ENCODE data around the gene PTPN2.

The PTPN2 gene

DNA sequence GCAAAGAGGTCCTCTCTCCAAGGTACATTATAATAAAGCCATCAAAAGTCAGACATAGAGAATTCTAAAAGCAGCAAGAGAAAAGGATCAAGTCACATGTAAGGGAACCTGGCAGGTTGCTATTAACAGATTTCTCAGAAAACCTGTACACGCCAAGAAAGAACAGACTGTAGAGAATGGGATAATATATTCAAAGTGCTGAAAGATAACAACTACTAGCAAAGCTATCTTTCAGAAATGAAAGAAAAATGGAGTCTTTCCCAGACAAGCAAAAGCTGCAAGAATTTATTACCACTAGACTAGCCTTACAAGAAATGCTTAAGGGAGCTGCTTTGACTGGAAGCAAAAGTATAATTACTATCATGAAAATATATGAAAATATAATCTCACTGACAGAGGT lies 81.5 kb downstream of the PTPN2 start:
- Histone ChIP-seq H2AFZ (ENCODE audit: low read depth, low read length) (no peak overlapping the region), H3K9me3 (ENCODE audit: insufficient read depth, low read length, severe bottlenecking) (no peaks in the 10 kb centered on the region), H4K20me1 (ENCODE audit: insufficient read depth, low read length) (no peaks in the 10 kb centered on the region), H3K4me3 (ENCODE audit: low read depth in 1 of 2, low read length in 2 of 2) (no peak overlapping the region), H3K36me3 (ENCODE audit: insufficient read depth, low read length) (peaks cover 67% of the 10 kb centered on the region), H3K9ac (ENCODE audit: low read depth, low read length) (no peak overlapping the region), H3K27ac (ENCODE audit: low read length) (0 out of 2 replicates have a peak overlapping the region, but pooled peaks have one; percentile 1), H3K4me2 (ENCODE audit: insufficient read depth, low read length) (no peak overlapping the region), H3K79me2 (ENCODE audit: insufficient read depth, low read length) (peaks cover 38% of the 10 kb centered on the region), H3K27me3 (ENCODE audit: insufficient read depth, low read length, poor library complexity) (no peaks in the 10 kb centered on the region), H3K4me1 (ENCODE audit: insufficient read depth, low read length) (no peaks in the 10 kb centered on the region)
- no peak for DNase-seq
- TF ChIP-seq, protein P1, sequence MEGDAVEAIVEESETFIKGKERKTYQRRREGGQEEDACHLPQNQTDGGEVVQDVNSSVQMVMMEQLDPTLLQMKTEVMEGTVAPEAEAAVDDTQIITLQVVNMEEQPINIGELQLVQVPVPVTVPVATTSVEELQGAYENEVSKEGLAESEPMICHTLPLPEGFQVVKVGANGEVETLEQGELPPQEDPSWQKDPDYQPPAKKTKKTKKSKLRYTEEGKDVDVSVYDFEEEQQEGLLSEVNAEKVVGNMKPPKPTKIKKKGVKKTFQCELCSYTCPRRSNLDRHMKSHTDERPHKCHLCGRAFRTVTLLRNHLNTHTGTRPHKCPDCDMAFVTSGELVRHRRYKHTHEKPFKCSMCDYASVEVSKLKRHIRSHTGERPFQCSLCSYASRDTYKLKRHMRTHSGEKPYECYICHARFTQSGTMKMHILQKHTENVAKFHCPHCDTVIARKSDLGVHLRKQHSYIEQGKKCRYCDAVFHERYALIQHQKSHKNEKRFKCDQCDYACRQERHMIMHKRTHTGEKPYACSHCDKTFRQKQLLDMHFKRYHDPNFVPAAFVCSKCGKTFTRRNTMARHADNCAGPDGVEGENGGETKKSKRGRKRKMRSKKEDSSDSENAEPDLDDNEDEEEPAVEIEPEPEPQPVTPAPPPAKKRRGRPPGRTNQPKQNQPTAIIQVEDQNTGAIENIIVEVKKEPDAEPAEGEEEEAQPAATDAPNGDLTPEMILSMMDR (IDR thresholded peaks at IDR 0.05; ENCODE audit: borderline replicate concordance, extremely low read depth, low read length, poor library complexity, severe bottlenecking), result no peak
- TF ChIP-seq EZH2 (IDR thresholded peaks at IDR 0.05; ENCODE audit: borderline replicate concordance, low read depth, low read length, severe bottlenecking), result no peak
- ATAC-seq (ENCODE audit: insufficient read depth, low read depth), result no peak

- no peak overlapping the region for H3K4me3 ChIP-seq (ENCODE audit: low read depth in 1 of 2, low read length in 2 of 2)
- TF ChIP-seq, protein P1 (IDR thresholded peaks at IDR 0.05; ENCODE audit: borderline replicate concordance, extremely low read depth, low read length, poor library complexity, severe bottlenecking), result no peak
- TF ChIP-seq EZH2 (IDR thresholded peaks at IDR 0.05; ENCODE audit: borderline replicate concordance, low read depth, low read length, severe bottlenecking), result no peak
- H3K79me2 ChIP-seq (ENCODE audit: insufficient read depth, low read length), result no peaks in the 10 kb centered on the region
- H2AFZ ChIP-seq (ENCODE audit: low read depth, low read length), result no peak overlapping the region
- no peaks in the 10 kb centered on the region for H3K4me1 ChIP-seq (ENCODE audit: insufficient read depth, low read length)
- peaks cover 72% of the 10 kb centered on the region for H3K36me3 ChIP-seq (ENCODE audit: insufficient read depth, low read length)
- H3K27ac ChIP-seq (ENCODE audit: low read length), result no peak overlapping the region
- H3K9ac ChIP-seq (ENCODE audit: low read depth, low read length), result no peak overlapping the region
- ATAC-seq (ENCODE audit: insufficient read depth, low read depth) (no peak), DNase-seq (no peak)
- H3K27me3 ChIP-seq (ENCODE audit: insufficient read depth, low read length, poor library complexity), result no peaks in the 10 kb centered on the region
- H4K20me1 ChIP-seq (ENCODE audit: insufficient read depth, low read length), result no peaks in the 10 kb centered on the region
- no peak overlapping the region for H3K4me2 ChIP-seq (ENCODE audit: insufficient read depth, low read length)
- H3K9me3 ChIP-seq (ENCODE audit: insufficient read depth, low read length, severe bottlenecking), result no peaks in the 10 kb centered on the region
Measured at GRCh38 chr18:12796448-12796847, 87.6 kb downstream of the PTPN2 start.

DNA sequence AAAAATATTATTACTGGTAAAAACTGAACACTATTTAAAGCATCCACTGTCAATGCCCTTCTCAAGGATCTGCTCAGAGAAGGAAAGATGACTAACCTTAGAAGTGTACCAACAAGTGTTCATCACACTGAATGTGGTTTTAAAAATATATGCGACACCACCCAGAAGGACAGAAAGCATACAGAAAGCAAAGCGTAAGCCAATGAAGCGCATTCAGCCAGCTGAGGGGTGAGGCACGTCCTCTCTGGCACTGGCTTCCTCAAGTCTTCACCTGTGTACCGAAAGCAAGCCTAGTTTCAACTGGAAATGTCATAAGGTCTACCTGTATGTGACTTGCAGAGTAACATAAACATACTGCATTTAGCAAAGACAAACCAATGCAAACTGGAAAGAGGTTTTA lies 92.4 kb downstream of the PTPN2 start:
- H3K4me3 ChIP-seq (ENCODE audit: low read depth in 1 of 2, low read length in 2 of 2), result no peak overlapping the region
- no peak overlapping the region for H3K4me2 ChIP-seq (ENCODE audit: insufficient read depth, low read length)
- H3K79me2 ChIP-seq (ENCODE audit: insufficient read depth, low read length), result no peaks in the 10 kb centered on the region
- DNase-seq (no peak), ATAC-seq (ENCODE audit: insufficient read depth, low read depth) (0 out of 3 replicates have a peak, but pooled peaks have one; percentile 17)
- H3K4me1 ChIP-seq (ENCODE audit: insufficient read depth, low read length), result no peaks in the 10 kb centered on the region
- TF ChIP-seq, protein P1 (IDR thresholded peaks at IDR 0.05; ENCODE audit: borderline replicate concordance, extremely low read depth, low read length, poor library complexity, severe bottlenecking), result no peak
- TF ChIP-seq EZH2 (IDR thresholded peaks at IDR 0.05; ENCODE audit: borderline replicate concordance, low read depth, low read length, severe bottlenecking), result no peak
- H3K27ac ChIP-seq (ENCODE audit: low read length), result no peak overlapping the region; the same call in 1 of the 2 replicates
- peaks cover 49% of the 10 kb centered on the region for H3K36me3 ChIP-seq (ENCODE audit: insufficient read depth, low read length)
- no peaks in the 10 kb centered on the region for H3K9me3 ChIP-seq (ENCODE audit: insufficient read depth, low read length, severe bottlenecking)
- H4K20me1 ChIP-seq (ENCODE audit: insufficient read depth, low read length), result no peaks in the 10 kb centered on the region
- H3K9ac ChIP-seq (ENCODE audit: low read depth, low read length), result no peak overlapping the region
- H2AFZ ChIP-seq (ENCODE audit: low read depth, low read length), result no peak overlapping the region
- H3K27me3 ChIP-seq (ENCODE audit: insufficient read depth, low read length, poor library complexity), result no peaks in the 10 kb centered on the region

- no peak overlapping the region for H2AFZ ChIP-seq (ENCODE audit: low read depth, low read length)
Measured at GRCh38 chr18:12786669-12787068, 97.4 kb downstream of the PTPN2 start.

More at GRCh38 chr18:12786669-12787068, 97.4 kb downstream of the PTPN2 start:
- no peaks in the 10 kb centered on the region for H3K27me3 ChIP-seq (ENCODE audit: insufficient read depth, low read length, poor library complexity)
- H3K4me3 ChIP-seq (ENCODE audit: low read depth in 1 of 2, low read length in 2 of 2), result no peak overlapping the region
- TF ChIP-seq EZH2 (IDR thresholded peaks at IDR 0.05; ENCODE audit: borderline replicate concordance, low read depth, low read length, severe bottlenecking), result no peak
- TF ChIP-seq, protein P1 (IDR thresholded peaks at IDR 0.05; ENCODE audit: borderline replicate concordance, extremely low read depth, low read length, poor library complexity, severe bottlenecking), result no peak
- no peaks in the 10 kb centered on the region for H4K20me1 ChIP-seq (ENCODE audit: insufficient read depth, low read length)
- no peaks in the 10 kb centered on the region for H3K4me1 ChIP-seq (ENCODE audit: insufficient read depth, low read length)
- H3K9me3 ChIP-seq (ENCODE audit: insufficient read depth, low read length, severe bottlenecking), result no peaks in the 10 kb centered on the region
- H3K27ac ChIP-seq (ENCODE audit: low read length), result no peak overlapping the region
- H3K4me2 ChIP-seq (ENCODE audit: insufficient read depth, low read length), result no peak overlapping the region
- H3K79me2 ChIP-seq (ENCODE audit: insufficient read depth, low read length), result no peaks in the 10 kb centered on the region
- H3K36me3 ChIP-seq (ENCODE audit: insufficient read depth, low read length), result peaks cover 22% of the 10 kb centered on the region
- DNase-seq (no peak), ATAC-seq (ENCODE audit: insufficient read depth, low read depth) (no peak)
- no peak overlapping the region for H3K9ac ChIP-seq (ENCODE audit: low read depth, low read length)
